Right renal pelvis (tissue), 4 donors: ENCODE results near the gene GRID2. TPM values are rescaled to one million over a fixed set of nuclear protein-coding genes. Genes with fewer than 3 reads are reported as not detected.
A peak's percentile ranks its signal among the peaks of the same experiment; 100 is the strongest.

ENCODE experiments used
- DNase-seq, 4 donors: peaks; one replicate each; pipeline ENCODE4 v3.0.0-alpha.2; 2013; ENCODE audit warnings: low read depth in 4 of 4, low spot score in 3 of 4, missing footprints in 1 of 4
- polyA plus RNA-seq, 4 donors: library from polyadenylated mRNA; unstranded; fragments of 120-200 nt; gene quantifications; one replicate each; pipeline ENCODE4 v1.2.1, GENCODE V29; 2013; ENCODE audit not compliant: insufficient read length in 4 of 4

Gene GRID2
- polyA plus RNA-seq, 4 donors, result 2.6 to 7.4 (median 5.5) TPM

GRCh38 chr4:92654084-92654483 is 350.3 kb downstream of the GRID2 start:
- no peak for DNase-seq

GRCh38 chr4:92657695-92658094 is 353.9 kb downstream of the GRID2 start:
- no peak for DNase-seq

- no peak for DNase-seq
These were observed 354.6 kb downstream of the GRID2 start for GRCh38 chr4:92658318-92658717.

- DNase-seq, result no peak
These were observed 374.0 kb downstream of the GRID2 start for GRCh38 chr4:92677805-92678204.

GRCh38 chr4:92678292-92678691 is 374.5 kb downstream of the GRID2 start:
- no peak for DNase-seq

GRCh38 chr4:92679149-92679548 is 375.4 kb downstream of the GRID2 start:
- no peak for DNase-seq

- no peak for DNase-seq
These were observed 410.9 kb downstream of the GRID2 start for GRCh38 chr4:92714640-92715039.

- DNase-seq, result peak in 2 of 4 donors; percentile 0 to 4
These were observed 429.5 kb downstream of the GRID2 start for GRCh38 chr4:92733231-92733630.

GRCh38 chr4:92735025-92735665 is 431.4 kb downstream of the GRID2 start:
- DNase-seq, result no peak

- DNase-seq, result no peak
These were observed 456.7 kb downstream of the GRID2 start for GRCh38 chr4:92760433-92760832.

- no peak for DNase-seq
These were observed 472.3 kb downstream of the GRID2 start for GRCh38 chr4:92776080-92776479.

- DNase-seq, result no peak
These were observed 486.0 kb downstream of the GRID2 start for GRCh38 chr4:92789741-92790140.

GRCh38 chr4:92791871-92792440 is 488.2 kb downstream of the GRID2 start:
- DNase-seq, result no peak

- no peak for DNase-seq
These were observed 505.6 kb downstream of the GRID2 start for GRCh38 chr4:92809381-92809780.

- DNase-seq, result no peak
These were observed 508.9 kb downstream of the GRID2 start for GRCh38 chr4:92812652-92813051.

- DNase-seq, result no peak
These were observed 510.9 kb downstream of the GRID2 start for GRCh38 chr4:92814677-92815076.

GRCh38 chr4:92825256-92825655 is 521.5 kb downstream of the GRID2 start:
- DNase-seq, result no peak

GRCh38 chr4:92825791-92826190 is 522.0 kb downstream of the GRID2 start:
- DNase-seq, result no peak

GRCh38 chr4:92830771-92831170 is 527.0 kb downstream of the GRID2 start:
- no peak for DNase-seq

GRCh38 chr4:92840880-92841279 is 537.1 kb downstream of the GRID2 start:
- no peak for DNase-seq

- DNase-seq, result no peak
These were observed 540.0 kb downstream of the GRID2 start for GRCh38 chr4:92843784-92844183.

- no peak for DNase-seq
These were observed 543.3 kb downstream of the GRID2 start for GRCh38 chr4:92847026-92847425.

GRCh38 chr4:92862509-92862908 is 558.7 kb downstream of the GRID2 start:
- DNase-seq, result no peak
